H54 (cell line): ENCODE measurements around the gene SKOR1.

Source experiments
- DNase-seq: peaks from one replicate; pipeline ENCODE4 v3.0.0; 2011; ENCODE audit warnings: low spot score, mixed read lengths; ENCODE audit not compliant: insufficient read length
- FAIRE-seq: peaks from 3 replicates; lab custom pipeline; 2011; peaks lifted over from hg19 to GRCh38; lab: Jason Lieb, UNC
- POLR2A ChIP-seq: IDR thresholded peaks from 2 replicates; pipeline ENCODE4 v1.6.1; 2011; ENCODE audit warnings: low read depth, mild to moderate bottlenecking, low read length

Gene SKOR1

DNA sequence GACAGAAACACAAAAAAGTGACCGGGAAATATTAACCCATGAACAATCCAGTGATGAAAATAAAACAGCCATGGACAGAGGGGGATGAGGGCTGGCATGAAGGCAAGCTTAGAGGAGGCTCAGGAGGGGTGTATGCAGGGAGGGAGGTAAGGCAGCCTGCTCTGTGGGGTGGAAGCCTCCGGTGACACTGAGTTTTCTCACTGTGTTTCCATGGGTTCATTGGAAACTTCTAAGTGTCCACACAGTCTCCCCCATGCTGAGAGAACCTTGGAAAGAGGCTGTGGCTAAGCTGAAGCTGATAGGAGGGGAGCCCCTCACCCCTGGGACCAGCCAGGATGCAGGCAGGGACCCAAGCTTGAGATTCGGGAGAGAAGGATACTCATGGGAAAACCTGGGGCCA lies 6.8 kb upstream of the SKOR1 start:
- FAIRE-seq (no peak), DNase-seq (no peak)
- TF ChIP-seq POLR2A: no peak

DNA sequence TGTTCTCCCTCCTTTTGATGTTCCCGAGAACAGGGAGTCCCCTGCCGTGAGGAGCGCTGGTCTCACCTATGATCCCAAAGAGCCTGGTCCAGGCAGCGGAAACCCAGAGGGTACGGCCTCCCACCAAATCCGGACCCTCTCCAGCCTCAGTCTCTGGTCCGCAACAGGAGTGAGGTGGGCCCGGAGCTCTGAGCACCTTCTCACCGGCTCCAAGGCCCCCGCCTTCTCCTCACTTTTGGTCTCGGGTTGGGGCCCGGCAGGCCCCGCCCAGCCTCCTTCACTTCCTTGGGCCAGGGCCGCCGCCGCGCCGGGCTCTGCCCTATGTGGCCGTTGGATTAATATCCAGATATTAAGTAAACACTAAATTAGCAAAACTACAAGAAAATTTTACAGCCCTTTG lies 5.7 kb upstream of the SKOR1 start:
- TF ChIP-seq POLR2A: no peak
- DNase-seq (no peak), FAIRE-seq (no peak)

- no peak for FAIRE-seq
- TF ChIP-seq POLR2A: no peak
- no peak for DNase-seq
These were observed 5.0 kb upstream of the SKOR1 start for GRCh38 chr15:67820122-67820991.

GRCh38 chr15:67820992-67821783 lies 4.1 kb upstream of the SKOR1 start:
- no peak for TF ChIP-seq POLR2A
- FAIRE-seq (no peak), DNase-seq (no peak)

DNA sequence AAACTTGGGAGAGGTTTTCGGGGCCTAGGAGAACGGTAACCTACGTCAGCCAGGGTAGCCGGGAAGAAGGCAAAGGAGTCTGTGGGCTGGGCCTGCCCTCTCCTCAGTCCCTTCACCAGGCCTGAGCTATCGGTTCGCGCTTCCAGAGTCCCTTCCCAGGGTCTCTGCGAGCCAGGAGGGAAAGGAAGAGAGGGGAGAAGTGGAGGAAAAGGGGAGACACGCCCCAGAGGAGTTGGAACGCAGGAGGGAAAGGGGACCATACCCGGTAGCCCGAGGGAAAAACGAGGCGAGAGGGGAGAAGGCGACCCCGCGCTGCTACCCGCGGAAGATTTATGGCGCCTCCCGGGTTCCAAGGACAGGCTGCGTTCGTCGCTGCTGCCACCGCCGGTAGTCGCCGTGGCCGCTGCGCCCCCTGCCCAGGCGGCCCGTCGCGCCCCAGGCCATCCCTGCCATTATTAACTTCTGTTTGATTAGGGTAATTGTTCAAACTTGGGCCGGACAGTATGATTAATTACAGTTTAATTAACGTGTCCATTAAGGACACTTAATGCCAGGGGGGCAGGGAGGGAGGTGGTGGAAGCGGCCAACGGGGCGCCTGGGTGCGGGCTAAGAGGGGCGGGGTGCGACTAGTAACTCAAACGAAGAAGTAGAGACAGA lies 3.4 kb upstream of the SKOR1 start:
- FAIRE-seq (no peak), DNase-seq (no peak)
- no peak for TF ChIP-seq POLR2A

DNA sequence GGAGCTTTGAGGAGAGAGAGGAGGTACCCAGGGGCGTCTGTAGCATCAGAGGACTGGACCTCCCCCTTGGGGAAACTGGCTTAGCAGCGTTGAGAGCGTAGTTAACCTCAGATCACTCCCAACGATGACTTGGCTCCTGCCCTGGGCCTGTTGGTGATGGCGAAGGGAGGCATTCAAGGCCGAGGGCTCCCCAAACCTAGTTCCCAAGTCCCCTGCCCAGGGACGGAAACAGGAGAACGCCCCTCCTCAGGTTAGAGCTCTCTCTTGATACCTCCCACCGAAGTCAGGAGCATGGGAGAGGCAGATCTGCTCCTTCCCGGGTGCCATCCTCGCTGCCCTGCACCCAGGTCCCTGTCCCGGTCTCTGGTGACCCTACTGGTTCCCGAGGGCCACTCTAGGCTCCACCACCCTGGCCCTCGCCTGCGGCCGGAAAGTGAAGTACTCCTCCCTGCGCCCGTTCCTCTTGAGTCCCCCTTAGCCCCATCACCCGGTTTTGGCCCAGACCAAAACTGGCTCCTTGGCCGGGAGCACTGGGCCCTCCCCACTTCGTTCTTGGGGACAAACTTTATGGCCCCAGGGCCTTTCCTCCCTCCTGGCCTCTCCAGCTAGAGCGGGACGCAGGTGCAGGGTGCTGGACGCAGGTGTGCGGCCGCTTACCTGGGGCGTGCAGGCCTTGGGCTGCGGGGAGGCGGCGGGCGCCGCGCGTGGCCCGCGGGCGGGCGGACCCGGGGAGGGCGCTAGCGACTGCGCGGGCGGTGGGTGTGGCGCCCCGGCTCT lies 2.6 kb upstream of the SKOR1 start:
- FAIRE-seq: no peak
- no peak for TF ChIP-seq POLR2A
- DNase-seq: no peak

DNA sequence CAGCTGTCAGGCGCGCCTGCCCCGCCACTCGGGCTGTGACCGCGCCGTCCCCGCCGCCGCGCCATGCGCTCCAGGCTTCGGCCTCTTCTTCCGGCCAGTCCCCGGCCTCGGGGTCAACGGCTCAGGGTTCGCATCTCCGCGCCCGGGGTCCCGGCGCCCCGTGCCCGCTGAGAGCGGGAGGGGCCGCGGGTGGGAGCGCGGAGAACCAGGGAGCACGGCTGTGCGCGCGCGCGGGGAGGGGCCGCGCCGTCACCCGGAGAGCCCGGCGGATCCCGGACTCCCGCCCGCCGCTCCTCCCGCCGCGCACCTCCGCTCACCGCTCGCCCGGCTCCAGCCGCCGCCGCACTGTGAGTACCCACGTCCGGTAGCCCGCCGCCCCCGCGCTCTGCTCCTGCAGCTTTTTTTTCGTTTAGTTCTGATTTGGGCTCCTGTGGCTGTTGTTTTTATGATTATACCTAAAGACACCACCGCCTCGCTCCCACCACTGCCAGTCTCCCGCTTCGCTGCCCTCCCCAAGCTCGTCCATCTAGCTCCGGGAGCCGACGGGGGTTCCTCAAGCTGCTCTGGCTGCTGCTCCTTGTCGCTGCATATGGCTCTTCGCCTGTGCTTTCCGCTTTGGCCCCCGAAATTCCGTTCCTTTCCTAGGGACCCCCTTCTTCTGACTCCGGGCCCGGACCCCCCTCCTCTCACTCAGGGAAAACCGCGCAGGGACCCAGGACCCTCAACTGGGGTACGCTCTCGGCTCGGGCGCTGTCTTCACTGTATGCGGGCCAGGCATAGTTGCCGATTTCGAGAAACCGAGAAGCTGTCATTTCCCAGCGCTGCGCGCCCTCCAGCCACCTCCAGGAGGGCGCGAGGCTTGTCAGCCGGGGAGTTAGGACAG lies 1.8 kb upstream of the SKOR1 start:
- no peak for TF ChIP-seq POLR2A
- DNase-seq (no peak), FAIRE-seq (no peak)

DNA sequence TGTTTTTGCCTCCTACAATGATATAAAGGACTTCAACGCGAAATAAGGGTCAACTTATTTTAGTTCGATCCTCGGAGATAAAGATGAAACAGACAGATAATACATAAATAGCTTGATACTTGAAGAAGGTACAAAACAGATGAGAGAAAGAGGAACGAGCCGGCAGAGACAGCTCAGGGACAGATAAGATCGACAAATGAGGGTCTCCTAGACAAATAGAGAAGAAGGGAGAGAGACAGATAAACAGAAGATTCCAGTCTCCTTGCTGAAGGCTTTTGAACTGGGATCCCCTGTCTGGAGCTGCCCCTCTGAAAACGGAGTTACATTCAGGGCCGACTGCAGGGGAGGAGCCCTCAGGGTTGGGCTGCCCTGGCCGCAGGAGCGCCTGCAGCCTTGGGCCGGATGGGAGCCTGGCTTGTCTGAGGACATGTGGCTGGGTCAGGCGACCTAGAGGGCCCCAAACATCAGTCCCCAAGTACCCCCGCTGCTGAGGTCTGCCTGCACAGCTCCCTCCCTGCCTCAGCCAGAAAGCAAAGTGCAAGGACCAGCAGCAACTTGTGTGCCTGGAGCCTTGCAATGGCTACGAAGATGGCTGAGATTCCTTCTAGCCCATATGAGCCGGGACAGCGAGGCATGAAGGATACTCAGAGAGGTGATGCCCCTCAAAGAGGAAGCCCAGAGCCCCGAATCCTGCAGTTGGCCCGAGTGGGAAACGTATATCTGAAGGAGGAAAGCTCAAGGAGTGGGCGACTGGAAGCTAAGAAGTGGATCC lies 926 bp upstream of the SKOR1 start:
- DNase-seq: no peak
- no peak for FAIRE-seq
- no peak for TF ChIP-seq POLR2A

DNA sequence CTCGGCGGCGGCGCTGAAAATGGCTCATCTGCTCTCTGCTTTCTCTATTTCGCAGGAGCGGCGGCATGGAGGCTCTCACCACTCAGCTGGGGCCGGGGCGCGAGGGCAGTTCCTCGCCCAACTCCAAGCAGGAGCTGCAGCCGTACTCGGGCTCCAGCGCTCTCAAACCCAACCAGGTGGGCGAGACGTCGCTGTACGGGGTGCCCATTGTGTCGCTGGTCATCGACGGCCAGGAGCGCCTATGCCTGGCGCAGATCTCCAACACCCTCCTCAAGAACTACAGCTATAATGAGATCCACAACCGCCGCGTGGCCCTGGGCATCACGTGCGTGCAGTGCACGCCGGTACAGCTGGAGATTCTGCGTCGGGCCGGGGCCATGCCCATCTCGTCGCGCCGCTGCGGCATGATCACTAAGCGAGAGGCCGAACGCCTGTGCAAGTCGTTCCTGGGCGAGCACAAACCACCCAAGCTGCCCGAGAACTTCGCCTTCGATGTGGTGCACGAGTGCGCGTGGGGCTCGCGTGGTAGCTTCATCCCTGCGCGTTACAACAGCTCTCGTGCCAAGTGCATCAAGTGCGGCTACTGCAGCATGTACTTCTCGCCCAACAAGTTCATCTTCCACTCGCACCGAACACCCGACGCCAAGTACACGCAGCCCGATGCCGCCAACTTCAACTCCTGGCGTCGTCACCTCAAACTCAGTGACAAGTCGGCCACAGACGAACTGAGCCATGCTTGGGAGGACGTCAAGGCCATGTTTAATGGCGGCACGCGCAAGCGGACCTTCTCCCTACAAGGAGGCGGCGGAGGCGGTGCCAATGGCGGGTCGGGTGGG lies 790 bp downstream of the SKOR1 start:
- DNase-seq: no peak
- FAIRE-seq: no peak
- no peak for TF ChIP-seq POLR2A

GRCh38 chr15:67826717-67827561 lies 1.6 kb downstream of the SKOR1 start:
- DNase-seq (no peak), FAIRE-seq (no peak)
- TF ChIP-seq POLR2A: no peak
